ENCODE data around the gene WDR41. TPM values are rescaled to one million over a fixed set of nuclear protein-coding genes. Genes with fewer than 3 reads are reported as not detected.

The WDR41 gene
- total RNA-seq, 1 experiment from 2014 or later: 107 TPM

DNA sequence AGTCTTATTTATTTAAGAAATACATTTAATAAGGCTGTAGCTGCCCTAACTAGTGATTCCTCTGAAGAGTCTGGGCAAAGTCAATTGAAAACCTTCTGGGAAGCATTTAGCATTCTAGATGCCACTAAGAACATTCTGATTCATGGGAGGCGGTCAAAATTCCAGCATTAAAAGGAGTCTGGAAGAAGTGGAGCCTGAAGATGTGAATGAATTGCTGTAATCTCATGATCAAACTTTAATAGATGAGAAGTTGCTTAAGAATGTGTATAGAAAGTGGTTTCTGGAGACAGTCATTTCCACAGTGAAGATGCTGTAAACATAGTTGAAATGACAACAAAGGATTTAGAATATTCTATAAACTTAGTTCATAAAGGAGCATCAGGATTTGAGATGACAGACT is 61.4 kb downstream of the WDR41 start:
- POLR2A ChIA-PET: no interaction called here
- Mint-ChIP-seq H3K4me3 (ENCODE audit: unreplicated experiment) (no peak overlapping the region), H3K36me3 (ENCODE audit: insufficient read depth, unreplicated experiment) (peaks cover 71% of the 10 kb centered on the region), H3K4me1 (ENCODE audit: insufficient read depth, unreplicated experiment) (no peaks in the 10 kb centered on the region), H3K9me3 (ENCODE audit: unreplicated experiment) (no peaks in the 10 kb centered on the region), H3K27ac (ENCODE audit: low read depth, unreplicated experiment) (no peak overlapping the region), H3K27me3 (ENCODE audit: insufficient read depth, unreplicated experiment) (no peaks in the 10 kb centered on the region)
- DNase-seq (ENCODE audit: unreplicated experiment): no peak
- intact Hi-C loops (cut with micrococcal nuclease): no loop called here
- no peak for TF ChIP-seq CTCF (IDR thresholded peaks at IDR 0.05; ENCODE audit: unreplicated experiment)
- no TSS peak for BruUV-seq (replicated peaks)
- CTCF ChIA-PET: no interaction called here

- TF ChIP-seq CTCF (IDR thresholded peaks at IDR 0.05; ENCODE audit: unreplicated experiment): no peak
- Mint-ChIP-seq H3K27ac (ENCODE audit: low read depth, unreplicated experiment) (no peak overlapping the region), H3K4me3 (ENCODE audit: unreplicated experiment) (no peak overlapping the region), H3K4me1 (ENCODE audit: insufficient read depth, unreplicated experiment) (no peaks in the 10 kb centered on the region), H3K36me3 (ENCODE audit: insufficient read depth, unreplicated experiment) (peaks cover 72% of the 10 kb centered on the region), H3K9me3 (ENCODE audit: unreplicated experiment) (no peaks in the 10 kb centered on the region), H3K27me3 (ENCODE audit: insufficient read depth, unreplicated experiment) (no peaks in the 10 kb centered on the region)
- DNase-seq (ENCODE audit: unreplicated experiment): no peak
- ChIA-PET POLR2A (interaction anchor here (1.6 to 2.2 kb wide), 2 partner anchors 11 to 64 kb away, joined by 3 to 11 read pairs; partner anchors contain the start of gene WDR41), CTCF (interaction anchor here (0.5 to 1.0 kb wide), 4 partner anchors 8 to 889 kb away, joined by 3 read pairs; no protein-coding TSS in a partner anchor)
- no TSS peak for BruUV-seq (replicated peaks)
- intact Hi-C loops (cut with micrococcal nuclease): no loop called here
Observed at GRCh38 chr5:77428526-77428925, 63.6 kb downstream of the WDR41 start.

- Mint-ChIP-seq H3K27ac (ENCODE audit: low read depth, unreplicated experiment) (no peak overlapping the region), H3K4me3 (ENCODE audit: unreplicated experiment) (no peak overlapping the region), H3K9me3 (ENCODE audit: unreplicated experiment) (no peaks in the 10 kb centered on the region), H3K27me3 (ENCODE audit: insufficient read depth, unreplicated experiment) (no peaks in the 10 kb centered on the region), H3K4me1 (ENCODE audit: insufficient read depth, unreplicated experiment) (no peaks in the 10 kb centered on the region), H3K36me3 (ENCODE audit: insufficient read depth, unreplicated experiment) (peaks cover 67% of the 10 kb centered on the region)
- ChIA-PET CTCF (interaction anchor here (0.5 to 2.8 kb wide), 4 partner anchors 8 to 888 kb away, joined by 3 to 9 read pairs (median 3); no protein-coding TSS in a partner anchor), POLR2A (interaction anchor here (0.6 to 2.2 kb wide), 3 partner anchors 10 to 64 kb away, joined by 3 to 11 read pairs (median 3); partner anchors contain the start of gene WDR41)
- intact Hi-C loops (cut with micrococcal nuclease): no loop called here
- TF ChIP-seq CTCF (IDR thresholded peaks at IDR 0.05; ENCODE audit: unreplicated experiment): no peak
- no TSS peak for BruUV-seq (replicated peaks)
- no peak for DNase-seq (ENCODE audit: unreplicated experiment)
Observed at GRCh38 chr5:77427998-77428397, 64.1 kb downstream of the WDR41 start.

- H3K27ac Mint-ChIP-seq (ENCODE audit: low read depth, unreplicated experiment): no peak overlapping the region
- CTCF ChIA-PET: interaction anchor here (0.6 to 2.8 kb wide), 5 partner anchors 11 to 108 kb away, joined by 3 to 9 read pairs (median 4); no protein-coding TSS in a partner anchor
- TF ChIP-seq CTCF (IDR thresholded peaks at IDR 0.05; ENCODE audit: unreplicated experiment): no peak
Observed at GRCh38 chr5:77426670-77427069, 65.4 kb downstream of the WDR41 start.

More at GRCh38 chr5:77426670-77427069, 65.4 kb downstream of the WDR41 start:
- no peak for DNase-seq (ENCODE audit: unreplicated experiment)
- no peaks in the 10 kb centered on the region for H3K27me3 Mint-ChIP-seq (ENCODE audit: insufficient read depth, unreplicated experiment)
- intact Hi-C loops (cut with micrococcal nuclease): no loop called here
- H3K36me3 Mint-ChIP-seq (ENCODE audit: insufficient read depth, unreplicated experiment): peaks cover 58% of the 10 kb centered on the region
- no peaks in the 10 kb centered on the region for H3K4me1 Mint-ChIP-seq (ENCODE audit: insufficient read depth, unreplicated experiment)
- POLR2A ChIA-PET: interaction anchor here (0.6 to 2.2 kb wide), 3 partner anchors 9 to 746 kb away, joined by 3 to 11 read pairs (median 3); no protein-coding TSS in a partner anchor
- BruUV-seq (replicated peaks): no TSS peak
- H3K4me3 Mint-ChIP-seq (ENCODE audit: unreplicated experiment): no peak overlapping the region
- H3K9me3 Mint-ChIP-seq (ENCODE audit: unreplicated experiment): no peaks in the 10 kb centered on the region
